HepG2 (cell line): ENCODE results near the gene LIME1. TPM values are rescaled to one million over a fixed set of nuclear protein-coding genes. Genes with fewer than 3 reads are reported as not detected.

Experiments
- CCDC6 ChIP-seq: sonication (generic); formaldehyde crosslinking; IDR thresholded peaks from 2 replicates; pipeline ENCODE4 v1.8.1; 2022; ENCODE audit warnings: mild to moderate bottlenecking, missing genetic modification reagents, moderate library complexity
- FIP1L1 ChIP-seq: fragments of 200-400 bp; formaldehyde crosslinking; IDR thresholded peaks from 2 replicates; pipeline ENCODE4 v1.6.1; 2018; ENCODE audit warnings: low read depth, mild to moderate bottlenecking, low read length, moderate library complexity, borderline replicate concordance; ENCODE audit not compliant: insufficient read depth
- GPBP1L1 ChIP-seq: sonication (generic); formaldehyde crosslinking; IDR thresholded peaks from 2 replicates; pipeline ENCODE4 v1.5.0; 2020; ENCODE audit warnings: mild to moderate bottlenecking, missing genetic modification reagents
- HMGXB4 ChIP-seq, 2 experiments: sonication (generic) in 1 of 2; formaldehyde crosslinking in 1 of 2; IDR thresholded peaks; 2 replicates each; pipeline versions ENCODE4 v1.4.0 to v1.6.1; 2018 to 2020; ENCODE audit warnings: missing genetic modification reagents in 2 of 2, borderline replicate concordance in 1 of 2, low read depth in 1 of 2, mild to moderate bottlenecking in 1 of 2, missing biosample characterization in 1 of 2
- IKZF4 ChIP-seq: sonication (generic); formaldehyde crosslinking; IDR thresholded peaks from 2 replicates; pipeline ENCODE4 v1.5.1; 2020; ENCODE audit warnings: borderline replicate concordance, mild to moderate bottlenecking, low read depth, missing genetic modification reagents; ENCODE audit errors: not compliant biosample characterization
- IRF2 ChIP-seq: IDR thresholded peaks from 2 replicates; pipeline ENCODE4 v1.6.1; 2018; ENCODE audit warnings: missing genetic modification reagents, missing compliant biosample characterization
- MIER2 ChIP-seq: IDR thresholded peaks from 2 replicates; pipeline ENCODE4 v1.6.1; 2016; ENCODE audit warnings: missing biosample characterization, missing genetic modification reagents
- NR2F6 ChIP-seq, 2 experiments: IDR thresholded peaks; 2 replicates each; pipeline ENCODE4 v1.6.1; 2016; ENCODE audit warnings: antibody characterized with exemption in 1 of 2, mild to moderate bottlenecking in 1 of 2
- PPARG ChIP-seq: conservative IDR thresholded peaks from 2 replicates; pipeline ENCODE4 v1.6.1; 2016; ENCODE audit warnings: missing biosample characterization, missing genetic modification reagents
- RBM39 ChIP-seq: fragments of 200-400 bp; formaldehyde crosslinking; IDR thresholded peaks from one replicate; pipeline ENCODE4 v1.6.1; 2018; ENCODE audit warnings: antibody characterized with exemption, mild to moderate bottlenecking, low read depth, low read length; ENCODE audit not compliant: poor library complexity, severe bottlenecking
- SALL1 ChIP-seq: sonication (generic); formaldehyde crosslinking; IDR thresholded peaks from 2 replicates; pipeline ENCODE4 v1.8.0; 2022; ENCODE audit warnings: mild to moderate bottlenecking, missing genetic modification reagents
- SP2 ChIP-seq: sonication (generic); formaldehyde crosslinking; IDR thresholded peaks from 2 replicates; pipeline ENCODE4 v1.5.1; 2020; ENCODE audit warnings: mild to moderate bottlenecking, missing genetic modification reagents
- TBX3 ChIP-seq: fragments of 450-650 bp; IDR thresholded peaks from 2 replicates; pipeline ENCODE4 v1.6.1; 2017; ENCODE audit warnings: antibody characterized with exemption, mild to moderate bottlenecking, inconsistent platforms, borderline replicate concordance
- TSC22D2 ChIP-seq: sonication (generic); formaldehyde crosslinking; IDR thresholded peaks from 2 replicates; pipeline ENCODE4 v1.5.1; 2020; ENCODE audit warnings: missing genetic modification reagents, mild to moderate bottlenecking, borderline replicate concordance
- ZNF180 ChIP-seq: sonication (generic); formaldehyde crosslinking; IDR thresholded peaks from 2 replicates; pipeline ENCODE4 v1.4.0; 2020; ENCODE audit warnings: low read depth, missing genetic modification reagents, borderline replicate concordance
- ZNF224 ChIP-seq: sonication (generic); formaldehyde crosslinking; IDR thresholded peaks from 2 replicates; pipeline ENCODE4 v1.5.0; 2020; ENCODE audit warnings: mild to moderate bottlenecking, missing genetic modification reagents
- ZNF44 ChIP-seq: sonication (generic); formaldehyde crosslinking; IDR thresholded peaks from 2 replicates; pipeline ENCODE4 v1.5.1; 2020; ENCODE audit warnings: mild to moderate bottlenecking, missing genetic modification reagents
- ZNF709 ChIP-seq: sonication (generic); formaldehyde crosslinking; IDR thresholded peaks from 2 replicates; pipeline ENCODE4 v1.5.0; 2020; ENCODE audit warnings: mild to moderate bottlenecking, missing genetic modification reagents
- ZNF740 ChIP-seq: sonication (generic); formaldehyde crosslinking; IDR thresholded peaks from 2 replicates; pipeline ENCODE4 v1.4.0; 2020; ENCODE audit warnings: missing genetic modification reagents
- ZXDC ChIP-seq: sonication (generic); formaldehyde crosslinking; IDR thresholded peaks from 2 replicates; pipeline ENCODE4 v1.5.0; 2020; ENCODE audit warnings: mild to moderate bottlenecking, missing genetic modification reagents
- polyA plus RNA-seq, 8 experiments: library from polyadenylated mRNA; depleted of rRNA in 3 of 8; stranded (reverse) in 7 of 8; unstranded in 1 of 8; fragments of >200 nt; fragmentation: Illumina TruSeq in 4 of 8; extraction: Trizol in 4 of 8; gene quantifications; 2 replicates each; pipeline versions ENCODE4 v1.2.1 to v1.2.3, GENCODE V29; 2011 to 2016; ENCODE audit warnings: low read depth in 4 of 8, missing spikeins in 1 of 8, mixed read lengths in 1 of 8; ENCODE audit not compliant: insufficient read depth in 1 of 8
- total RNA-seq, 5 experiments: library from RNA; depleted of rRNA; stranded (reverse); fragments of >200 nt; fragmentation: Illumina TruSeq; extraction: Trizol; gene quantifications; 2 replicates each; pipeline ENCODE4 v1.2.3, GENCODE V29; 2016; ENCODE audit warnings: low read depth in 1 of 5
- TF ChIP-seq, protein P1 (sequence below): sonication (generic); formaldehyde crosslinking; IDR thresholded peaks from 2 replicates; pipeline ENCODE4 v1.5.0; 2020; ENCODE audit warnings: missing genetic modification reagents, mild to moderate bottlenecking, borderline replicate concordance

Gene LIME1
- total and polyA plus RNA-seq, 2 of the 13 experiments (the other 11 are each of a cell fraction or from before 2014, with no cell fraction given): 13.0 to 61.5 TPM

GRCh38 chr20:63765082-63765873, 28.8 kb downstream of the LIME1 start (continued):
- TF ChIP-seq ZXDC (CRISPR knock-in tag) (no peak), CCDC6 (no peak), SP2 (CRISPR knock-in tag) (no peak), NR2F6 (IDR thresholded peaks at IDR 0.05) (peak; percentile 28; the same call in 1 of the 2 replicates), NR2F6 (CRISPR knock-in tag; IDR thresholded peaks at IDR 0.05) (no peak), MIER2 (CRISPR knock-in tag) (no peak), SALL1 (peak; percentile 59), PPARG (CRISPR knock-in tag) (peak; percentile 89), FIP1L1 (no peak), ZNF44 (CRISPR knock-in tag) (peak; percentile 27; the same call in 1 of the 2 replicates), TBX3 (no peak), IKZF4 (CRISPR knock-in tag) (no peak), HMGXB4 (CRISPR knock-in tag; IDR thresholded peaks at IDR 0.05; ENCODE audit: borderline replicate concordance in 1 of 2, low read depth in 1 of 2) (peak in 1 of 2 experiments; percentile 40; a peak in 1 of 4 replicates), ZNF709 (no peak), RBM39 (no peak), ZNF180 (CRISPR knock-in tag) (no peak), ZNF740 (CRISPR knock-in tag) (no peak), GPBP1L1 (CRISPR knock-in tag) (no peak), ZNF224 (CRISPR knock-in tag) (no peak), IRF2 (CRISPR knock-in tag) (peak; percentile 50; the same call in 1 of the 2 replicates), TSC22D2 (CRISPR knock-in tag) (peak; percentile 26; the same call in 1 of the 2 replicates)
- TF ChIP-seq, protein P1, sequence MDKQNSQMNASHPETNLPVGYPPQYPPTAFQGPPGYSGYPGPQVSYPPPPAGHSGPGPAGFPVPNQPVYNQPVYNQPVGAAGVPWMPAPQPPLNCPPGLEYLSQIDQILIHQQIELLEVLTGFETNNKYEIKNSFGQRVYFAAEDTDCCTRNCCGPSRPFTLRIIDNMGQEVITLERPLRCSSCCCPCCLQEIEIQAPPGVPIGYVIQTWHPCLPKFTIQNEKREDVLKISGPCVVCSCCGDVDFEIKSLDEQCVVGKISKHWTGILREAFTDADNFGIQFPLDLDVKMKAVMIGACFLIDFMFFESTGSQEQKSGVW: no peak
